T follicular helper cell (primary cell): ENCODE data around the gene EYA2.

Experiments
- DNase-seq: peaks from one replicate; pipeline ENCODE4 v3.0.0-alpha.2; 2020; ENCODE audit warnings: low read depth

The EYA2 gene

DNA sequence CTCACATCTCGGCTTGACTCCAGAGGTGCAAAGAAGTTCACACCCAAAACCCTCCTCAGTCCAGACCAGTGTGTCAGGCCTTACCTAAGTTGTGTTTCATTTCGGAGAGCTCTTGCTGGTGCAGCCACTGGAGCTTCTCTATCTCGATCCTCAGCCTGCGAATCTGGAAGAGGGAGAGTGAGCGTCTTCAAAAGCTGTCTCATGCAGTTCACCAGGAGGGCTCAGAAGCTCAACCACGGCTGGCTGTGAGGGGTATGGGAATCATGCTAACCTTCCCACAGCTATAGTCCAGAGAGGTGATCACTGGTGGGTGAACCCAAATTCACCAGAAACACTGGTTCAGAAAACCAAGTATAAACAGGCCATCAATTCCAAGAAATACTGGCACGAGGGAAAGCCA lies 332.5 kb downstream of the EYA2 start:
- DNase-seq: no peak

DNA sequence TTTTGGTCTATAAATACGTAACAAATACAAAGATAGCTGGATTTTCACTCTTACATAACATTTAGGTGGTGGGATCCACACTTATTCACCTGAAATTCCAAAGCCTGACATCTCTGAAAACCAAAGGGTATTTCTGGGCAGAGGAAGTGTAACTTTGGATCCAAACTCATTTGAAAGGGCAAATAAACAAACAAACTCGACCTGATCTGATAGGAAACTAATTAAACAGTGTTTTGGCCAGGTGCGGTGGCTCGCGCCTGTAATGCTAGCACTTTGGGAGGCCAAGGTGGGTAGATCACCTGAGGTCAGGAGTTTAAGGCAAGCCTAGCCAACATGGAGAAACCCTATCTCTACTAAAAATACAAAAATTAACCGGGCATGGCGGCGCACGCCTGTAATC lies 332.9 kb downstream of the EYA2 start:
- no peak for DNase-seq

DNA sequence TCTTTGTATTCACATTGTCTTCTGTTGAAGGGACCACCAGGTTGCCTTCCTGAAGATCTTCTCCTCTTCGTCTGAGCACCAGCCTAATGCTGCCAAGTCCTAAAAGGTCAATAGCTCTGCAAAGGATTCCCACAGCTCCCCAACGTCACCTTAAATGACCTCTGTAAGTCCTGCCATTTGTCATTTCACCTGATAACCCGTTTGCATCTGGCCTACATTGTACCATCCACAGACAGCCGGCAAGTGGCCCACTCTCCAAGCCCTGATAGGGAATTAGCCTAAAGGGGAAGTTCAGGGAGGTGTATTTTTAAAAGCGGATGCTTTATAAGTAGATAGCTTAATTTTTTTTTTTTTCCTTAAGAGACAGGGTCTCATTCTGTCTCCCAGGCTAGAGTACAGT lies 334.0 kb downstream of the EYA2 start:
- DNase-seq: no peak

DNA sequence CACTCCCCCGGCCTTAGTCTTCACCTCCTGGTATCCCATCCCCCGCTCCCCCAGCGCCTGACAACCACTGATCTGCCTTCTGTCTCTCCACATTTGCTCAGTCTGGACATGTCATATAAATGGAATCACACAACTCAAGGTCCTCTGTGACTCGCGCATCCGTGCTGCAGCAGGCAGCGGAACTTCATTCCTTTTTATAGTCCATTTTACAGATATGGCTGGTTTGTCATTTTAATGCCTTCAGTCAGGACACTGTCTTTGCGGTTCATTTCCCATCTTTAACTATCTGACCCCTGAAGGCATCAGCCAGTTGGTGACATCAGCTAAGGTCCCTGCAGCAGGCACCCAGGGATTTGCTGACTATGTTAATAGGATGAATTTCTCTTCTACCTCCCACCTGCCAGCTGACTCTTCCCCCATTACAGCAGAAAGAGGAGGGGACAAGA lies 336.2 kb downstream of the EYA2 start:
- DNase-seq: no peak

DNA sequence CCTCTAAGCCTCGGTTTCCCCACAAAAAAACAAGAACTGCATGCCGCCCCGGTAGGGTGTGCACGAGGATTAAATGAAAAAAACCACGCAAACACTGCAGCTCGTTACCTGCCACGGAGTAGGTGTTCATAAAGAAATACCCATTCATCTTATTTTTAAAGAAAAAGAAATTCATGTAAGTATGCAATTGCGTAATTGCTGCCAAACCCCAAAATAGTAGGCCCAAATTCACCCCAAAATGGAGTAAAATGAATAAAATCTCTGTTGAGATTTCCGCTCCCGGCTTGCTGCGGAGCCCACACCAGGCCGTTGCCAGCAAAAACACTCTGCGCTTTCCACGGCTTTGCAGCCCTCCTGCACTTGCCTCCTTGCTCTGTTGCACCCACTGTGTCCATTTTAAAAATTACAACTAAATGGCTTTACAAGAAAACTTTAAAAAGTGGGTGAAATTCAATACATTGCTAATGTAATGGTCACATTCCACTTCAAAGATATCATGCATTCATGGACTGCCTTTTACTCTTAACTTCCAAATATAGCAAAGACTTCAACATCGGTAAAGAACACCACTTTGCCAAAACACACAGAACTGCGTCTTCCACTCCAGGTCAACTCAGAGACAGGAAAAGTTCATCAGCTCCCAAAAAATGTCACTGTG lies 336.9 kb downstream of the EYA2 start:
- DNase-seq: no peak

DNA sequence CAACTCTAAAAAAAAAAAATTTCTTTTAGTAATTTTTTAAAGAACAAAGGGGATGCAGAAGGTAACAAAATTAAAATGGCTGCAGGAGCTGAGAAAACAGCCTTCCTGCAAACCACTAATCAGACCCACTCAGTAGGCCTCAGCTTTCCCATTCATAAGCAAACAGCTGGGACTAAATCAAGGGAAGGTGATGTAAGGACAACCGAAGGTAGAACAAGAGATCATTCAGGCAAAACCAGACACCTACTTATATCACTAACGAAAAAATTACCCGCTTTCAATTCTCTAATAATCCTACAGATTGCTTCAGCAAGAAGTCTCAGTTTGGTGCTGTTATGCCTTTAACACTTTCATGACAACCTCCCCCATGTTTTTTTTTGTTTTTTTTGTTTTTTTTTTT lies 337.9 kb downstream of the EYA2 start:
- no peak for DNase-seq

DNA sequence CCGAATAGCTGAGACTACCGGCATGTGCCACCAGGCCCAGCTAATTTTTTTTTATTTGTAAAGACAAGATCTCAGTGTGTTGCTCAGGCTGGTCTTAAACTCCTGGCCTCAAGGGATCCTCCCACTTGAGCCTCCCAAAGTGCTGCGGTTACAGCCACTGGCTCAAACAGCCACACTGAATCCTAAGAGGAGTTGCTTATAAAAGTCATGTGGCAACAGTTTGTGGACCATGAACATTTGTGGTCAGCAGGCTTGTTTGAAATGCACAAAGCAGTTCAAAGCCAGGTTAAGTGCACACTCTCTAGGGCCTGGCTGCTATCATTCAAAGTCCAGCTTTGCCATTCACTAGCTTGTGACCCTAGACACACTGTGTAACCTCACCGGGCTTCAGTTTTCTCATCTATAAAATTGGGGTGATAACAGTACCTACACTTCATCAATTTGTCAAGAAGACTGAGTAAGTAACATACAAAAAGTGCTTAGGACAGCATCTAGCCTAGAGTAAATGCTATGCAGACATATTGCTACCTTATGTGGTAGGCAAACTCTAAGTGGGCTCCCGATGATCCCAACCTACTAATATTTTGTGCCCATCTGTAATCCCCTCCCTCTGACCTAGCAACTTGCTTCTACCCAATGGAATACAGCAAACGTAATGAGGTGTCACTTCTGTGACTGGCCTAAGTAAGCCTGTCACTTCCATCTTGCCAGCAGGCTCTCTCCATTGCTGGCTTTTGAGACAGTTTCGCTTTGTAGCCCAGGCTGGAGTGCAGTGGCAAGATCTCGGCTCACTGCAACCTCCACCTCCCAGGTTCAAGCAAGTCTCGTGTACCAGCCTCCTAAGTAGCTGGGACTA lies 338.9 kb downstream of the EYA2 start:
- no peak for DNase-seq

DNA sequence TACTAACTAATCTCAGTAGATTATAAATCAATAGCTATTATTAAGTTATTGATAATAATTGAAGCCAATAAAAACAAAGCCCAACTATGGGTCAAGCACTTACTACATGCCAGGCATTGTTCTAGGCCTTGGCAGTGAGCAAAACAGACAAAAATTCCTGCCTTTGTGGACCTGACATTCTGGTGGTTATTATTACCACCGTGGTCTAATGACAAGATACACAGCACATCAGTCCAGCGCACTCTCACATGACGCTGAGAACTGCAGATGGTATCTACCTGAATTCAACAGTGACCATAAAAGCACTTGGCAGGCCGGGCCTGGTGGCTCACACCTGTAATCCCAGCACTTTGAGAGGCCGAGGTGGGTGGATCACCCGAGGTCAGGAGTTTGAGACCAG lies 340.5 kb downstream of the EYA2 start:
- DNase-seq: no peak

DNA sequence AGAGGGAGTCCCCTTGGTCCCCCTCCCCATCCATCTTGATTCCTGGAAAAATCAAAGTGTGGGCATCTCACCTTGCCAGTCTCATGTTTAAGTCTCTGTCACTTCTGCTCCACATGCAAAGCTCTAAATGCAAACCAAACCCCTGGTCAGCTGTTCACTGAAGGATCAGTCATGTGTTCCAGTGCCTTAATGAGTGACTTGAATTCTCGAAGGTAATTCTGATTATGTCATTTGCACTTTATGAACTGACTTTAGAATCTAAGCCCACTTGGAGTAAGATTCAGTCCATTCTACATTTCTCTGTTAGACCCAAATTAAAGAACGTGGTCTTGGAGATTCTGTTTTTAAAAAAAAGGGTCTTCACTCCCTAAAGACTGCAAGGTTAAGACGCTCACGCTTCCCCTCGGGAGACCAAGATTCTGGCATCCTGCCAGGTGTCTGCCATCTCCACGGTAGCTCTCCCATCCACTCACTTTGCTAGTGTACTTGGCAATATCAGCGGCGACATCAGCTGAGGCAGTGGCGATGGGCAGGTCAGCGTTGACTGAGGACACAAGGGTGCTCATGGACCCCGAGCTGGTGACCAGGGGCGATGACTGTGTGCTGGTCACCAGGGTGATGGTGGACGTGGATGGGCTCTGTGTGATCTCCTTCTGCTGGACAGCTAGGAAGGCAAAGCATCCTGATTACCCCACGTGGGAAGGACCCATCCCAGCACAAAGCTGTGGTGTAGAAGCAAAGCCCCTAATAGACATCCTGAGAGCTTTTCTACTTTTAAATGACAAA lies 341.4 kb downstream of the EYA2 start:
- DNase-seq: no peak

DNA sequence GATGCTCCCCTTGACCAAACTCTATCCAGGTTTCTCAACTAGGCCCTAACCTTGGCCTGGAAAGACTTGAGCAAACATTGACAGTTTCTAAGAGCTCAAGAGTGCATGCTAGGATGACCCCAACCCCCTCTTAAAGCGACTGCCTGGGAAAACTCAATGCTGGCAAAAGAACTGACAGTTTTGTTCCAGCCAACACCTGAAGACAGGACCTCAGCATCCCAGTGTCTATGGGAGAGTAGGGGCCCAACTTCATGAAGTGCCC lies 341.9 kb downstream of the EYA2 start:
- no peak for DNase-seq

DNA sequence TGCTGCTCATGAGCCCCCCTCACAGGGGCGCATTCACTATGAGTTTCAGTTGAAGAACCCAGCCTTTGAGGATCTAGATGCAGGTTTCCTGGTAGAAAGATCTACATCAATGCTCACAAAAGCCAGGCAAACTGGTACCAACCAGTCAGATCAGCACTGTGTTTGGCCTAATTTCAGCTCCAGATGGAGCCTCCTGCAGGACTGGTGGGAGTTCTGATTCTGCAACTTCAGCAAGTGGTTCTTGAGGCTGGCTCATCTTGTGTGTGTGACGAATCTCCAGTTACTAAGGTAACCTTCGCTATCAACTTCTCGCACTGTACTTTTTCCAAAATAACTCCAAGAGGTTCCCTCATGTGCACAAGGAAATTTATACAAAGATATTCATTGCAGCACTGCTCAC lies 343.1 kb downstream of the EYA2 start:
- no peak for DNase-seq
